ENCODE results near the gene SSU72.
"Not testable (repeated sequence)": the region's sequence is repeated elsewhere in the genome, so short reads cannot be mapped to it uniquely, and the experiment has no call there.

SSU72 gene

GRCh38 chr1:1522536-1522935, 52.1 kb downstream of the SSU72 start:
- H3K27me3 ChIP-seq (ENCODE audit: low read length); H3K9me3 ChIP-seq (ENCODE audit: insufficient read depth, low read length); H3K36me3 ChIP-seq (ENCODE audit: low read length); H3K4me3 ChIP-seq (ENCODE audit: insufficient read depth, low read length, poor library complexity, severe bottlenecking); H3K9ac ChIP-seq (ENCODE audit: low read length); H3K4me2 ChIP-seq (ENCODE audit: low read depth, low read length, poor library complexity, severe bottlenecking); H3K9me2 ChIP-seq (replicated peaks; ENCODE audit: insufficient read depth, low read length); H3K27ac ChIP-seq (ENCODE audit: low read depth, low read length); H3K79me2 ChIP-seq (ENCODE audit: insufficient read depth, low read length); H3F3A ChIP-seq (ENCODE audit: insufficient read depth); H4K20me1 ChIP-seq (ENCODE audit: low read depth, low read length); H2AFZ ChIP-seq (ENCODE audit: low read depth, low read length, severe bottlenecking): not testable (repeated sequence)

GRCh38 chr1:1521331-1521730, 53.3 kb downstream of the SSU72 start:
- Histone ChIP-seq H3K36me3 (ENCODE audit: low read length) (no peaks in the 10 kb centered on the region), H3K27ac (ENCODE audit: low read depth, low read length) (no peak overlapping the region), H3F3A (ENCODE audit: insufficient read depth) (no peaks in the 10 kb centered on the region), H3K9me2 (replicated peaks; ENCODE audit: insufficient read depth, low read length) (no peaks in the 10 kb centered on the region), H3K9ac (ENCODE audit: low read length) (no peak overlapping the region), H2AFZ (ENCODE audit: low read depth, low read length, severe bottlenecking) (no peak overlapping the region), H3K4me2 (ENCODE audit: low read depth, low read length, poor library complexity, severe bottlenecking) (no peak overlapping the region), H3K79me2 (ENCODE audit: insufficient read depth, low read length) (no peaks in the 10 kb centered on the region), H3K4me3 (ENCODE audit: insufficient read depth, low read length, poor library complexity, severe bottlenecking) (no peak overlapping the region), H4K20me1 (ENCODE audit: low read depth, low read length) (no peaks in the 10 kb centered on the region), H3K9me3 (ENCODE audit: insufficient read depth, low read length) (no peaks in the 10 kb centered on the region), H3K27me3 (ENCODE audit: low read length) (no peaks in the 10 kb centered on the region)
- TF ChIP-seq, protein P1, sequence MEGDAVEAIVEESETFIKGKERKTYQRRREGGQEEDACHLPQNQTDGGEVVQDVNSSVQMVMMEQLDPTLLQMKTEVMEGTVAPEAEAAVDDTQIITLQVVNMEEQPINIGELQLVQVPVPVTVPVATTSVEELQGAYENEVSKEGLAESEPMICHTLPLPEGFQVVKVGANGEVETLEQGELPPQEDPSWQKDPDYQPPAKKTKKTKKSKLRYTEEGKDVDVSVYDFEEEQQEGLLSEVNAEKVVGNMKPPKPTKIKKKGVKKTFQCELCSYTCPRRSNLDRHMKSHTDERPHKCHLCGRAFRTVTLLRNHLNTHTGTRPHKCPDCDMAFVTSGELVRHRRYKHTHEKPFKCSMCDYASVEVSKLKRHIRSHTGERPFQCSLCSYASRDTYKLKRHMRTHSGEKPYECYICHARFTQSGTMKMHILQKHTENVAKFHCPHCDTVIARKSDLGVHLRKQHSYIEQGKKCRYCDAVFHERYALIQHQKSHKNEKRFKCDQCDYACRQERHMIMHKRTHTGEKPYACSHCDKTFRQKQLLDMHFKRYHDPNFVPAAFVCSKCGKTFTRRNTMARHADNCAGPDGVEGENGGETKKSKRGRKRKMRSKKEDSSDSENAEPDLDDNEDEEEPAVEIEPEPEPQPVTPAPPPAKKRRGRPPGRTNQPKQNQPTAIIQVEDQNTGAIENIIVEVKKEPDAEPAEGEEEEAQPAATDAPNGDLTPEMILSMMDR (IDR thresholded peaks at IDR 0.05; ENCODE audit: insufficient read depth, low read length, poor library complexity, severe bottlenecking), result no peak
- TF ChIP-seq EZH2phosphoT487 (conservative IDR thresholded peaks at IDR 0.05; ENCODE audit: low read length), result no peak

DNA sequence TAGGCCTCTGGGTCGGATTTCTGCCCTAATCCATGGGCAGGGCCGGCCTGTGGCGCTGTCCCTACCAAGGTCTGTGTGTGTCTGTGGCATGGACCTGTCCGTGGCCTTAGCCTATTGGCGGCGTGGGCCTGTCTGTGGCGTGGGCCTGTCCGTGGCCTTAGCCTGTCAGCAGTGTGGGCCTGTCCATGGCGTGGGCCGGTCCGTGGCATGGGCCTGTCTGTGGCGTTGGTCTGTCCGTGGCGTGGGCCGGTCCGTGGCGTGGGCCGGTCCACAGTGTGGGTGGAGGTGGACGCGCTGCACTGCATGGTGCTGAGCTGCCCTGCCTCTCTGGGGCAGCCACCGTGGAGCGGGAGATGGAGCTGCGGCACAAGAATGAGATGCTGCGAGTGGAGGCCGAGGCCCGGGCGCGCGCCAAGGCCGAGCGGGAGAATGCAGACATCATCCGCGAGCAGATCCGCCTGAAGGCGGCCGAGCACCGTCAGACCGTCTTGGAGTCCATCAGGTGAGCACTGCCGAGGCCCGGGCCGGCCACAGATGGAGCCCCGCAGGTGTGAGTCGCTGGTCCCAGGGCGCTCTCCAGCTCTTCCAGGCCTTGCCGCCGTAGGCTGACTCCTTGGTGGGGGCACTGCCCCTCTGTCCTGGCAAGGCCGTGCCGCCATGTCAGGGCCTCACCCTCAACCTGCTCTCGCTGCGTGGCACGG, 54.7 kb downstream of the SSU72 start:
- H4K20me1 ChIP-seq (ENCODE audit: low read depth, low read length); H3K9me2 ChIP-seq (replicated peaks; ENCODE audit: insufficient read depth, low read length); H3K9me3 ChIP-seq (ENCODE audit: insufficient read depth, low read length); H3K4me3 ChIP-seq (ENCODE audit: insufficient read depth, low read length, poor library complexity, severe bottlenecking); H3F3A ChIP-seq (ENCODE audit: insufficient read depth); H2AFZ ChIP-seq (ENCODE audit: low read depth, low read length, severe bottlenecking); H3K4me2 ChIP-seq (ENCODE audit: low read depth, low read length, poor library complexity, severe bottlenecking); H3K79me2 ChIP-seq (ENCODE audit: insufficient read depth, low read length); H3K27ac ChIP-seq (ENCODE audit: low read depth, low read length); H3K36me3 ChIP-seq (ENCODE audit: low read length); H3K9ac ChIP-seq (ENCODE audit: low read length); H3K27me3 ChIP-seq (ENCODE audit: low read length): not testable (repeated sequence)

GRCh38 chr1:1518621-1519007, 56.0 kb downstream of the SSU72 start:
- not testable (repeated sequence) for H3K9ac ChIP-seq (ENCODE audit: low read length); H3K9me2 ChIP-seq (replicated peaks; ENCODE audit: insufficient read depth, low read length); H4K20me1 ChIP-seq (ENCODE audit: low read depth, low read length); H2AFZ ChIP-seq (ENCODE audit: low read depth, low read length, severe bottlenecking); H3K4me2 ChIP-seq (ENCODE audit: low read depth, low read length, poor library complexity, severe bottlenecking); H3K27ac ChIP-seq (ENCODE audit: low read depth, low read length); H3K9me3 ChIP-seq (ENCODE audit: insufficient read depth, low read length); H3K27me3 ChIP-seq (ENCODE audit: low read length); H3F3A ChIP-seq (ENCODE audit: insufficient read depth); H3K36me3 ChIP-seq (ENCODE audit: low read length); H3K4me3 ChIP-seq (ENCODE audit: insufficient read depth, low read length, poor library complexity, severe bottlenecking)
- peaks cover 18% of the 10 kb centered on the region for H3K79me2 ChIP-seq (ENCODE audit: insufficient read depth, low read length)

- Histone ChIP-seq H3K36me3 (ENCODE audit: low read length) (no peaks in the 10 kb centered on the region), H3F3A (ENCODE audit: insufficient read depth) (no peaks in the 10 kb centered on the region), H3K9me3 (ENCODE audit: insufficient read depth, low read length) (no peaks in the 10 kb centered on the region), H3K9ac (ENCODE audit: low read length) (no peak overlapping the region), H3K4me3 (ENCODE audit: insufficient read depth, low read length, poor library complexity, severe bottlenecking) (no peak overlapping the region), H4K20me1 (ENCODE audit: low read depth, low read length) (no peaks in the 10 kb centered on the region), H2AFZ (ENCODE audit: low read depth, low read length, severe bottlenecking) (no peak overlapping the region), H3K4me2 (ENCODE audit: low read depth, low read length, poor library complexity, severe bottlenecking) (no peak overlapping the region), H3K79me2 (ENCODE audit: insufficient read depth, low read length) (peaks cover 22% of the 10 kb centered on the region), H3K27ac (ENCODE audit: low read depth, low read length) (no peak overlapping the region), H3K27me3 (ENCODE audit: low read length) (no peaks in the 10 kb centered on the region), H3K9me2 (replicated peaks; ENCODE audit: insufficient read depth, low read length) (no peaks in the 10 kb centered on the region)
- TF ChIP-seq EZH2phosphoT487 (conservative IDR thresholded peaks at IDR 0.05; ENCODE audit: low read length), result no peak
- TF ChIP-seq, protein P1 (IDR thresholded peaks at IDR 0.05; ENCODE audit: insufficient read depth, low read length, poor library complexity, severe bottlenecking), result no peak
Observed at GRCh38 chr1:1517973-1518620, 56.6 kb downstream of the SSU72 start.

- not testable (repeated sequence) for H3K27me3 ChIP-seq (ENCODE audit: low read length); H3K9me3 ChIP-seq (ENCODE audit: insufficient read depth, low read length); H4K20me1 ChIP-seq (ENCODE audit: low read depth, low read length); H3K9me2 ChIP-seq (replicated peaks; ENCODE audit: insufficient read depth, low read length); H3F3A ChIP-seq (ENCODE audit: insufficient read depth); H3K36me3 ChIP-seq (ENCODE audit: low read length); H3K4me3 ChIP-seq (ENCODE audit: insufficient read depth, low read length, poor library complexity, severe bottlenecking); H3K27ac ChIP-seq (ENCODE audit: low read depth, low read length); H2AFZ ChIP-seq (ENCODE audit: low read depth, low read length, severe bottlenecking); H3K4me2 ChIP-seq (ENCODE audit: low read depth, low read length, poor library complexity, severe bottlenecking); H3K9ac ChIP-seq (ENCODE audit: low read length)
- H3K79me2 ChIP-seq (ENCODE audit: insufficient read depth, low read length), result peaks cover 26% of the 10 kb centered on the region
Observed at GRCh38 chr1:1516923-1517322, 57.7 kb downstream of the SSU72 start.
